Activated CD4-positive, alpha-beta T cell treated with anti-CD3 and anti-CD28 coated beads, Interleukin-2, amount 10 ng/mL, durations not matched to agents 7 days and 5 days (primary cell): Measurements from ENCODE around the gene MCIDAS. TPM values are rescaled to one million over a fixed set of nuclear protein-coding genes. Genes with fewer than 3 reads are reported as not detected.

Experiments used
- CTCF ChIA-PET: fragments of 350-600 bp; sonication (Branson Sonifier 250); formaldehyde crosslinking; loops from one replicate; lab custom pipeline; 2021; ENCODE audit warnings: antibody characterized with exemption; lab: Charles Lee
- POLR2A ChIA-PET: fragments of 350-600 bp; sonication (Branson Sonifier 250); formaldehyde crosslinking; loops from one replicate; lab custom pipeline; 2021; ENCODE audit warnings: antibody characterized with exemption; lab: Charles Lee
- DNase-seq: peaks from one replicate; pipeline ENCODE4 v3.0.0-alpha.2; 2020
- H3K27ac Mint-ChIP-seq: one replicate; pipeline ENCODE4 v1.8.0; 2021; ENCODE audit warnings: mild to moderate bottlenecking, moderate library complexity, mixed read lengths
- H3K27me3 Mint-ChIP-seq: one replicate; pipeline ENCODE4 v1.8.0; 2021; ENCODE audit warnings: mixed read lengths
- H3K36me3 Mint-ChIP-seq: one replicate; pipeline ENCODE4 v1.8.0; 2021; ENCODE audit warnings: low read depth, mixed read lengths
- H3K4me1 Mint-ChIP-seq: one replicate; pipeline ENCODE4 v1.8.0; 2021; ENCODE audit warnings: mixed read lengths
- H3K4me3 Mint-ChIP-seq: one replicate; pipeline ENCODE4 v1.8.0; 2021; ENCODE audit warnings: mild to moderate bottlenecking, moderate library complexity, mixed read lengths
- H3K9me3 Mint-ChIP-seq: one replicate; pipeline ENCODE4 v1.8.0; 2021; ENCODE audit warnings: mixed read lengths
- total RNA-seq, 2 experiments: library from RNA; stranded (reverse); gene quantifications; one replicate each; pipeline ENCODE4 v1.2.3, GENCODE V29; 2021

MCIDAS gene
- total RNA-seq, 2 experiments from 2014 or later = not detected

- DNase-seq = no peak
- Mint-ChIP-seq H3K9me3 (no peaks in the 10 kb centered on the region), H3K4me3 (peak overlapping the region; percentile 65), H3K36me3 (peaks cover 1% of the 10 kb centered on the region), H3K27me3 (peaks cover 75% of the 10 kb centered on the region), H3K27ac (peak overlapping the region; percentile 13), H3K4me1 (peaks cover 34% of the 10 kb centered on the region)
- CTCF ChIA-PET = interaction anchor here (0.8 to 3.3 kb wide), 6 partner anchors 8 to 60 kb away, joined by 3 to 16 read pairs (median 4); no protein-coding TSS in a partner anchor
- POLR2A ChIA-PET = interaction anchor here (0.6 kb wide), 1 partner anchor 77 kb away, joined by 18 read pairs; the partner anchor contains the start of gene MTREX
Measured at GRCh38 chr5:55231029-55231918, 4.2 kb upstream of the MCIDAS start.

GRCh38 chr5:55230086-55230629, 3.0 kb upstream of the MCIDAS start:
- Mint-ChIP-seq H3K27me3 (peaks cover 80% of the 10 kb centered on the region), H3K9me3 (no peaks in the 10 kb centered on the region), H3K4me3 (no peak overlapping the region), H3K36me3 (peaks cover 1% of the 10 kb centered on the region), H3K4me1 (peaks cover 40% of the 10 kb centered on the region), H3K27ac (no peak overlapping the region)
- ChIA-PET CTCF (interaction anchor here (0.9 to 3.3 kb wide), 4 partner anchors 9 to 59 kb away, joined by 3 to 16 read pairs (median 4); no protein-coding TSS in a partner anchor), POLR2A (interaction anchor here (0.6 kb wide), 1 partner anchor 78 kb away, joined by 18 read pairs; the partner anchor contains the start of gene MTREX)
- no peak for DNase-seq

- no peak for DNase-seq
- H3K9me3 Mint-ChIP-seq = no peaks in the 10 kb centered on the region
Measured at GRCh38 chr5:55227664-55228430, 732 bp upstream of the MCIDAS start.

GRCh38 chr5:55226027-55226933, 835 bp downstream of the MCIDAS start:
- Mint-ChIP-seq H3K27me3 (peaks cover 86% of the 10 kb centered on the region), H3K4me1 (peaks cover 40% of the 10 kb centered on the region), H3K36me3 (peaks cover 7% of the 10 kb centered on the region), H3K9me3 (no peaks in the 10 kb centered on the region), H3K27ac (peak overlapping the region; percentile 31), H3K4me3 (peak overlapping the region; percentile 51)
- ChIA-PET POLR2A (no interaction called here), CTCF (interaction anchor here (0.6 to 1.6 kb wide), 7 partner anchors 9 to 990 kb away, joined by 3 to 4 read pairs (median 4); partner anchors contain the start of gene CDC20B)
- DNase-seq = peak; percentile 42

More at GRCh38 chr5:55227664-55228430, 732 bp upstream of the MCIDAS start:
- Mint-ChIP-seq H3K27me3 (peaks cover 90% of the 10 kb centered on the region), H3K27ac (peak overlapping the region; percentile 13), H3K4me1 (peaks cover 45% of the 10 kb centered on the region), H3K4me3 (peak overlapping the region; percentile 54), H3K36me3 (peaks cover 1% of the 10 kb centered on the region)
- CTCF ChIA-PET = no interaction called here
- POLR2A ChIA-PET = no interaction called here

- CTCF ChIA-PET = interaction anchor here (1.4 to 1.6 kb wide), 2 partner anchors 10 to 64 kb away, joined by 4 read pairs; no protein-coding TSS in a partner anchor
- peaks cover 7% of the 10 kb centered on the region for H3K36me3 Mint-ChIP-seq
- POLR2A ChIA-PET = no interaction called here
- H3K4me3 Mint-ChIP-seq = no peak overlapping the region
- DNase-seq = no peak
- peaks cover 46% of the 10 kb centered on the region for H3K4me1 Mint-ChIP-seq
- no peaks in the 10 kb centered on the region for H3K9me3 Mint-ChIP-seq
- peaks cover 86% of the 10 kb centered on the region for H3K27me3 Mint-ChIP-seq
- H3K27ac Mint-ChIP-seq = no peak overlapping the region
Measured at GRCh38 chr5:55225346-55225745, 1.8 kb downstream of the MCIDAS start.

- POLR2A ChIA-PET = no interaction called here
- Mint-ChIP-seq H3K4me3 (no peak overlapping the region), H3K36me3 (peaks cover 7% of the 10 kb centered on the region), H3K27me3 (peaks cover 86% of the 10 kb centered on the region), H3K4me1 (peaks cover 48% of the 10 kb centered on the region), H3K27ac (no peak overlapping the region), H3K9me3 (no peaks in the 10 kb centered on the region)
- DNase-seq = no peak
- CTCF ChIA-PET = interaction anchor here (0.7 to 1.4 kb wide), 3 partner anchors 9 to 185 kb away, joined by 3 to 8 read pairs (median 3); partner anchors contain the start of gene CCNO
Measured at GRCh38 chr5:55223812-55224240, 3.3 kb downstream of the MCIDAS start.

- no peaks in the 10 kb centered on the region for H3K9me3 Mint-ChIP-seq
- ChIA-PET POLR2A (no interaction called here), CTCF (interaction anchor here (0.7 to 1.4 kb wide), 3 partner anchors 8 to 185 kb away, joined by 3 to 8 read pairs (median 3); partner anchors contain the start of gene CCNO)
- DNase-seq = no peak
- H3K27ac Mint-ChIP-seq = peak overlapping the region; percentile 13
- H3K27me3 Mint-ChIP-seq = peaks cover 83% of the 10 kb centered on the region
- H3K4me1 Mint-ChIP-seq = peaks cover 48% of the 10 kb centered on the region
- H3K4me3 Mint-ChIP-seq = no peak overlapping the region
- peaks cover 6% of the 10 kb centered on the region for H3K36me3 Mint-ChIP-seq
Measured at GRCh38 chr5:55222985-55223811, 3.9 kb downstream of the MCIDAS start.

- H3K27ac Mint-ChIP-seq = peak overlapping the region; percentile 13
- peaks cover 80% of the 10 kb centered on the region for H3K27me3 Mint-ChIP-seq
- no peak for DNase-seq
- peak overlapping the region; percentile 5 for H3K4me3 Mint-ChIP-seq
- H3K36me3 Mint-ChIP-seq = peaks cover 6% of the 10 kb centered on the region
- no peaks in the 10 kb centered on the region for H3K9me3 Mint-ChIP-seq
- peaks cover 40% of the 10 kb centered on the region for H3K4me1 Mint-ChIP-seq
- CTCF ChIA-PET = interaction anchor here (2.9 kb wide), 1 partner anchor 10 kb away, joined by 16 read pairs; the partner anchor contains the start of gene CCNO
- POLR2A ChIA-PET = no interaction called here
Measured at GRCh38 chr5:55222092-55222984, 4.8 kb downstream of the MCIDAS start.

- ChIA-PET CTCF (interaction anchor here (0.6 to 2.9 kb wide), 4 partner anchors 9 to 339 kb away, joined by 3 to 16 read pairs (median 4); partner anchors contain the start of gene CCNO), POLR2A (no interaction called here)
- DNase-seq = no peak
- Mint-ChIP-seq H3K27me3 (peaks cover 75% of the 10 kb centered on the region), H3K4me1 (peaks cover 33% of the 10 kb centered on the region), H3K4me3 (peak overlapping the region; percentile 26), H3K9me3 (no peaks in the 10 kb centered on the region), H3K36me3 (peaks cover 6% of the 10 kb centered on the region), H3K27ac (no peak overlapping the region)
Measured at GRCh38 chr5:55220433-55221185, 6.5 kb downstream of the MCIDAS start.
